Mesendoderm (in vitro differentiated cells): ENCODE results near the gene DGKI.
A peak's percentile ranks its signal among the peaks of the same experiment; 100 is the strongest.

Source experiments
- DNase-seq: peaks from one replicate; pipeline ENCODE4 v3.0.0; 2013
- H2AK5ac ChIP-seq: 2 replicates; pipeline ENCODE4 v1.6.1; 2013; ENCODE audit warnings: low read length, inconsistent platforms
- H2BK120ac ChIP-seq: 2 replicates; pipeline ENCODE4 v1.6.1; 2013; ENCODE audit warnings: low read depth, mild to moderate bottlenecking, low read length, moderate library complexity, mixed read lengths
- H2BK15ac ChIP-seq: replicated peaks from 2 replicates; pipeline ENCODE4 v1.6.1; 2013; ENCODE audit warnings: low read depth, mild to moderate bottlenecking, moderate library complexity
- H2BK5ac ChIP-seq: 2 replicates; pipeline ENCODE4 v1.6.1; 2013; ENCODE audit warnings: low read length, inconsistent platforms
- H3K18ac ChIP-seq: 2 replicates; pipeline ENCODE4 v1.6.1; 2013; ENCODE audit warnings: mild to moderate bottlenecking, low read length, mixed read lengths
- H3K23ac ChIP-seq: one replicate; pipeline ENCODE4 v1.6.1; 2013; ENCODE audit warnings: low read length
- H3K27ac ChIP-seq: 2 replicates; pipeline ENCODE4 v1.5.1; 2013; ENCODE audit warnings: low read depth, mild to moderate bottlenecking, inconsistent platforms, low read length, moderate library complexity
- H3K27me3 ChIP-seq: 2 replicates; pipeline ENCODE4 v1.6.1; 2013; ENCODE audit warnings: low read length, control low read depth, mild to moderate bottlenecking, inconsistent platforms; ENCODE audit not compliant: insufficient read depth, poor library complexity
- H3K36me3 ChIP-seq: 2 replicates; pipeline ENCODE4 v1.6.1; 2013; ENCODE audit warnings: low read length, inconsistent platforms; ENCODE audit not compliant: control insufficient read depth, insufficient read depth
- H3K4ac ChIP-seq: one replicate; pipeline ENCODE4 v1.6.1; 2013; ENCODE audit warnings: low read depth, mild to moderate bottlenecking, low read length, moderate library complexity
- H3K4me1 ChIP-seq: 2 replicates; pipeline ENCODE4 v1.6.1; 2013; ENCODE audit warnings: low read depth, low read length, inconsistent platforms; ENCODE audit not compliant: control insufficient read depth
- H3K4me2 ChIP-seq: 2 replicates; pipeline ENCODE4 v1.6.1; 2013; ENCODE audit warnings: low read length
- H3K4me3 ChIP-seq: 2 replicates; pipeline ENCODE4 v1.5.1; 2013; ENCODE audit warnings: mild to moderate bottlenecking, low read length
- H3K56ac ChIP-seq: one replicate; pipeline ENCODE4 v1.6.1; 2013; ENCODE audit warnings: low read length
- H3K79me1 ChIP-seq: 2 replicates; pipeline ENCODE4 v1.6.1; 2013; ENCODE audit warnings: low read length, inconsistent platforms
- H3K79me2 ChIP-seq: 2 replicates; pipeline ENCODE4 v1.6.1; 2013; ENCODE audit warnings: mild to moderate bottlenecking, low read length; ENCODE audit not compliant: control insufficient read depth, insufficient read depth
- H3K9ac ChIP-seq: 2 replicates; pipeline ENCODE4 v1.6.1; 2013; ENCODE audit warnings: low read length, inconsistent platforms
- H4K5ac ChIP-seq: one replicate; pipeline ENCODE4 v1.6.1; 2013; ENCODE audit warnings: low read length
- H4K8ac ChIP-seq: one replicate; pipeline ENCODE4 v1.6.1; 2013; ENCODE audit warnings: low read depth, mild to moderate bottlenecking, control low read depth, low read length, moderate library complexity
- WGBS: extraction: QIAGEN DNeasy Blood & Tissue Kit; methylation state at CpG from one replicate; pipeline ENCODE4 v1.1.7; 2013; ENCODE audit warnings: low lambda C conversion rate, missing lambda C conversion rate; ENCODE audit not compliant: insufficient coverage; ENCODE audit errors: extremely low coverage; 5-methylcytosine and 5-hydroxymethylcytosine counted together

DGKI gene

GRCh38 chr7:137439829-137440825 is 406.6 kb downstream of the DGKI start:
- no CpG with 5 or more reads among the region's 6 CpGs for WGBS
- H3K27ac ChIP-seq, result no peak overlapping the region
- peak; percentile 26 for DNase-seq

GRCh38 chr7:137434946-137435345 is 411.8 kb downstream of the DGKI start:
- Histone ChIP-seq H3K79me1 (no peaks in the 10 kb centered on the region), H3K4me2 (no peak overlapping the region), H4K5ac (no peak overlapping the region), H2BK15ac (no peak overlapping the region), H2BK120ac (no peak overlapping the region), H3K18ac (no peak overlapping the region), H2AK5ac (no peak overlapping the region), H3K56ac (no peak overlapping the region), H3K27me3 (no peaks in the 10 kb centered on the region), H3K4me1 (peaks cover 3% of the 10 kb centered on the region), H3K9ac (no peak overlapping the region), H3K79me2 (no peaks in the 10 kb centered on the region), H3K4ac (no peak overlapping the region), H3K23ac (no peak overlapping the region), H3K4me3 (no peak overlapping the region), H3K36me3 (no peaks in the 10 kb centered on the region), H3K27ac (no peak overlapping the region), H4K8ac (no peak overlapping the region), H2BK5ac (no peak overlapping the region)
- no peak for DNase-seq

More at GRCh38 chr7:137439829-137440825, 406.6 kb downstream of the DGKI start:
- Histone ChIP-seq H3K4me1 (peaks cover 3% of the 10 kb centered on the region), H3K79me2 (no peaks in the 10 kb centered on the region), H3K4me3 (no peak overlapping the region), H3K56ac (no peak overlapping the region), H3K79me1 (no peaks in the 10 kb centered on the region), H2BK5ac (no peak overlapping the region), H2BK120ac (no peak overlapping the region), H3K9ac (no peak overlapping the region), H3K18ac (no peak overlapping the region), H2BK15ac (no peak overlapping the region), H3K4me2 (no peak overlapping the region), H2AK5ac (no peak overlapping the region), H3K23ac (no peak overlapping the region), H3K4ac (no peak overlapping the region), H4K8ac (no peak overlapping the region), H4K5ac (no peak overlapping the region), H3K27me3 (no peaks in the 10 kb centered on the region), H3K36me3 (no peaks in the 10 kb centered on the region)

GRCh38 chr7:137434530-137434929 is 412.2 kb downstream of the DGKI start:
- no peaks in the 10 kb centered on the region for H3K79me2 ChIP-seq
- H2AK5ac ChIP-seq, result no peak overlapping the region
- no peak overlapping the region for H3K56ac ChIP-seq
- no peak overlapping the region for H3K18ac ChIP-seq
- H3K36me3 ChIP-seq, result no peaks in the 10 kb centered on the region
- no peak overlapping the region for H2BK5ac ChIP-seq
- H2BK120ac ChIP-seq, result no peak overlapping the region
- H3K4me1 ChIP-seq, result no peaks in the 10 kb centered on the region
- H3K4ac ChIP-seq, result no peak overlapping the region
- no peak overlapping the region for H2BK15ac ChIP-seq
- peak; percentile 15 for DNase-seq
- no peak overlapping the region for H3K4me3 ChIP-seq
- no peaks in the 10 kb centered on the region for H3K79me1 ChIP-seq
- H3K9ac ChIP-seq, result no peak overlapping the region
- H3K4me2 ChIP-seq, result no peak overlapping the region
- no peak overlapping the region for H3K23ac ChIP-seq
- no peak overlapping the region for H3K27ac ChIP-seq
- no peak overlapping the region for H4K8ac ChIP-seq
- no peak overlapping the region for H4K5ac ChIP-seq
- H3K27me3 ChIP-seq, result no peaks in the 10 kb centered on the region

- H3K9ac ChIP-seq, result no peak overlapping the region
- DNase-seq, result no peak
- H3K18ac ChIP-seq, result no peak overlapping the region
- H2BK15ac ChIP-seq, result no peak overlapping the region
- H2BK5ac ChIP-seq, result no peak overlapping the region
- H4K5ac ChIP-seq, result no peak overlapping the region
- no peaks in the 10 kb centered on the region for H3K4me1 ChIP-seq
- no peak overlapping the region for H3K23ac ChIP-seq
- H3K56ac ChIP-seq, result no peak overlapping the region
- H3K4ac ChIP-seq, result no peak overlapping the region
- H3K27me3 ChIP-seq, result no peaks in the 10 kb centered on the region
- H4K8ac ChIP-seq, result no peak overlapping the region
- H3K79me2 ChIP-seq, result no peaks in the 10 kb centered on the region
- no peaks in the 10 kb centered on the region for H3K79me1 ChIP-seq
- no peak overlapping the region for H3K4me2 ChIP-seq
- no peak overlapping the region for H3K27ac ChIP-seq
- H2AK5ac ChIP-seq, result no peak overlapping the region
- H3K36me3 ChIP-seq, result no peaks in the 10 kb centered on the region
- no peak overlapping the region for H2BK120ac ChIP-seq
- H3K4me3 ChIP-seq, result no peak overlapping the region
These were observed 423.5 kb downstream of the DGKI start for GRCh38 chr7:137423321-137423720.

- no CpG with 5 or more reads among the region's 3 CpGs for WGBS
- H3K4me2 ChIP-seq, result no peak overlapping the region
These were observed 425.4 kb downstream of the DGKI start for GRCh38 chr7:137421366-137421765.

GRCh38 chr7:137418841-137419240 is 427.9 kb downstream of the DGKI start:
- no peaks in the 10 kb centered on the region for H3K4me1 ChIP-seq
- H3K56ac ChIP-seq, result no peak overlapping the region
- no peak overlapping the region for H3K23ac ChIP-seq
- H3K4ac ChIP-seq, result no peak overlapping the region
- H3K79me1 ChIP-seq, result no peaks in the 10 kb centered on the region
- H3K4me2 ChIP-seq, result no peak overlapping the region
- H4K8ac ChIP-seq, result no peak overlapping the region
- no peaks in the 10 kb centered on the region for H3K79me2 ChIP-seq
- H2AK5ac ChIP-seq, result no peak overlapping the region
- H3K36me3 ChIP-seq, result no peaks in the 10 kb centered on the region
- no peak overlapping the region for H2BK15ac ChIP-seq
- DNase-seq, result no peak
- H2BK120ac ChIP-seq, result no peak overlapping the region
- H3K9ac ChIP-seq, result no peak overlapping the region
- H2BK5ac ChIP-seq, result no peak overlapping the region
- H3K27ac ChIP-seq, result no peak overlapping the region
- no peak overlapping the region for H3K4me3 ChIP-seq
- WGBS, result no CpG with 5 or more reads among the region's 2 CpGs
- H4K5ac ChIP-seq, result no peak overlapping the region
- H3K18ac ChIP-seq, result no peak overlapping the region
- H3K27me3 ChIP-seq, result no peaks in the 10 kb centered on the region

More at GRCh38 chr7:137421366-137421765, 425.4 kb downstream of the DGKI start:
- Histone ChIP-seq H3K4me3 (no peak overlapping the region), H3K27me3 (no peaks in the 10 kb centered on the region), H3K4me1 (no peaks in the 10 kb centered on the region), H2BK15ac (no peak overlapping the region), H3K4ac (no peak overlapping the region), H3K9ac (no peak overlapping the region), H2BK120ac (no peak overlapping the region), H2AK5ac (no peak overlapping the region), H3K18ac (no peak overlapping the region), H3K79me1 (no peaks in the 10 kb centered on the region), H3K23ac (no peak overlapping the region), H4K8ac (no peak overlapping the region), H3K56ac (no peak overlapping the region), H3K27ac (no peak overlapping the region), H3K36me3 (no peaks in the 10 kb centered on the region), H4K5ac (no peak overlapping the region), H3K79me2 (no peaks in the 10 kb centered on the region), H2BK5ac (no peak overlapping the region)
- no peak for DNase-seq
